ENCODE results near the gene GYG2.
A peak's percentile ranks its signal among the peaks of the same experiment; 100 is the strongest.
"Not testable (repeated sequence)": the region's sequence is repeated elsewhere in the genome, so short reads cannot be mapped to it uniquely, and the experiment has no call there.

Gene GYG2

DNA sequence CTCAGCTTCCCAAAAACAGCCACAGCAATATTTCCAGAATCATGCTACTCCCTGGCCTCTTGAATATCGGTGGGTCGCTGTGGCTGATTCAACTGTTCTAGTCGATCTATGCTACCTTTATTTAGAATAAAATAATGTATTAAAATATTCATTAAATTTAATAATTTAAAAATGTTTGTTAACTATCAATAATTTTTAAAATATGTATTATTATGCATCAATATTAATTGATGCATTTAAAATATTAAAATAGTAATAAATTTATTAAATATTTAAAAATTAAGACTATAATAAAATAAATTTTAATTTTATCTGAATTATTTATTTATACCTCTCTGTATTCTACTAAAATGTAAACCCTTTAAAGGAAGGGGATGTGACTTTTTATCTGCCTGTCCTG is 81.4 kb downstream of the GYG2 start:
- DNase-seq = no peak

DNA sequence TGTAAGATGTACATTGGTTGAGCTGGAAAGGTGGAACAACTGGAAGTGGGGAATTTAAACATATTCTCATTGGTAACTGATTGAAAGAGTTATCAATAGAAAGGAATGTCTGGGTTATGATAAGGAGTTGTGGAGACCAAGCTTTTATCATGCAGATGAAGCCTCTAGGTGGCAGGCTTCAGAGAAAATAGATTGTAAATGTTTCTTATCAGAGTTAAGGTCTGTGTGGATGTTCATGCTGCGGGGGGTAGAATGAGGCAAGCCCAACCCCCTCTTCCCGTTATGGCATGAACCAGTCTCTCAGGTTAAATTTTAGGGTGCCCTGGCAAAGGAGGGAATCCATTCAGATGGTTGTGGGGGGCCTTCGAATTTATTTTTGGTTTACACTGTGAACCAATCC is 84.4 kb downstream of the GYG2 start:
- no peak for DNase-seq

DNA sequence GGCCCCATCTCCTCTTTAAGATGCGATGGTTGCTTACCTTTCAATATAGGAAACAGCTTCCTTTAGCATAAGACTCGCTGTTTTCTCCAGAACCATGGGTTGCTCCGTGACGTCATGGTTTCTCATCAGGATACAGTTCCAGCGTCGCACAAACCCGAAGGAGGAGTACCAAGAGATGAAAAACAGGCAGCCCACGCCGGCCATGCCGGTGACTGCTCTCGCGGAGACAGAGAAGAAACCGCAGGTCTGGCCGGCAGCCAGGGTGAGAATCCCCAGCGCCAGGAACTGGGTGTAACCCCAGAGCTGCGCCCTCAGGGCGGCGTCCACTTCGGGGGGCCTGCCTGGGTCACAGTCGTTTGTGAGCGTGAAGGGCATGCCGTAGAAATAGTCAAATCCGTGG is 89.0 kb downstream of the GYG2 start:
- DNase-seq = no peak

DNA sequence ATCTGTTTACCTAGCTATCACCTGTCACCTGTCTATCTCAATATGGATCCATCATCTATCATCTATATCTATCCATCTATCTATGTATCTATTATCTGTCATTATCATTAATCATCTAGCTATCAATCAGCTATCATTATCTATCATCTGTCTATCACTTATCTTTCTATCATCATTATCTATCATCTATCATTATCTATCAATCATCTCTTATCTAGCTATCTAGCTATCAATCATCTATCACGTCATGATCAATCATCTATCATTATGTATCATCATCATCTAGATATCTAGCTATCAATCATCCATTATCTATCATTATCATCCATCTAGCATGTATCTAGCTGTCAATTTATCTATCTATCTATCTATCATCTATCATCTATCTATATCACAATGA is 92.5 kb downstream of the GYG2 start:
- no peak for DNase-seq

DNA sequence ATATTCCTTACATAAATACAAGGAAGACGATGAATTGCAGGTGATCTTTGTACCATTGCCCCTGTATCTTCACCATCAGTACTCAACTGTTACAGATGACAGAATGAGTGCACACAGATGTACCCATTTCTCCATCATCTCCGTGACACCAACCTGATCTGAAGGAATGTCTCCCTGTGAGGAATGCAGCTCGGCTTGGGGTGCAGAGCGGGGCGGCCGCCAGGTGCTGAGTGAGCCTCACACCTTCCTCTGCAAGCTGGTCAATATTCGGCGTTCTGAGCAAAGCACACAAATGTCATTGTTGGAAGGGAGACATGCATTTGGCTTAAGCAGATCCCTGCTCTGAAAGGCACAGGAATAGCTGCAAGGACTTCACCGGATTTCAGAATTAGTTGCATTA is 93.0 kb downstream of the GYG2 start:
- DNase-seq = no peak

DNA sequence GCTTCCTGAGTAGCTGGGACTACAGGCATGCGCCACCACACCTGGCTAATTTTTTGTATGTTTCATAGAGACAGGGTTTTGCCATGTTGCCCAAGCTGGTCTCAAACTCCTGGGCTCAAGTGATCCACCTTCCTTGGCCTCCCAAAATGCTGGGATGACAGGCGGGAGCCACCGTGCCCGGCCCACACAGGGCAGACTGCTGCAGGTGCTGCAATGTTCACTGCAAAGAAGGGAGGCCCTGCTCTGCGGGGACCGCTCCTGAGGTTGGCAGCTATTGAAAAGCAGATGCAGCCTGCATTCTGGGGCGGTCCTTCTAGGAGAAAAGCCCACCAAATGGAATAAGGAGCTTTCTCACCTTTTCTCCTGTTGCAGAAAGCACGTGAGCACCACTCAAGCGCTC is 95.4 kb downstream of the GYG2 start:
- no peak for DNase-seq

DNA sequence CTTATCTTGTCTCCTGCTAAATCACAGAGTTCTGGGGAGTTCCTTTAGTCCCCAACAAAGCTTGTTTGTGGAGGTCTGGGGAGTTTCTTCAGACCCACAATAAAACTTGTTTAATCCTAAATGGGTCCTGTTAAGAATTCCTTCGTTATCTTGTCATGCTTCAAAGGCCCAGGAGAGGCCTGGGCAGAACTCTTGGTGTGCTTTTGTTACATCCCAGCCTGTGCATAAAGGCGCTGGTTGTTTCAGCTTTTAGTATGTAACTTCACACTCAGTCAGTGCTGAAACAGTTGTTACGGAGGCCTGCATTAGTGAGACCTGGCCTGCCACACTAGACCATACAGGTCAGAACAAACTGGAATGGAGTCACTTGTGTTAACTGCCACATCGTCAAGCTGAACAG is 97.5 kb downstream of the GYG2 start:
- DNase-seq = not testable (repeated sequence)

DNA sequence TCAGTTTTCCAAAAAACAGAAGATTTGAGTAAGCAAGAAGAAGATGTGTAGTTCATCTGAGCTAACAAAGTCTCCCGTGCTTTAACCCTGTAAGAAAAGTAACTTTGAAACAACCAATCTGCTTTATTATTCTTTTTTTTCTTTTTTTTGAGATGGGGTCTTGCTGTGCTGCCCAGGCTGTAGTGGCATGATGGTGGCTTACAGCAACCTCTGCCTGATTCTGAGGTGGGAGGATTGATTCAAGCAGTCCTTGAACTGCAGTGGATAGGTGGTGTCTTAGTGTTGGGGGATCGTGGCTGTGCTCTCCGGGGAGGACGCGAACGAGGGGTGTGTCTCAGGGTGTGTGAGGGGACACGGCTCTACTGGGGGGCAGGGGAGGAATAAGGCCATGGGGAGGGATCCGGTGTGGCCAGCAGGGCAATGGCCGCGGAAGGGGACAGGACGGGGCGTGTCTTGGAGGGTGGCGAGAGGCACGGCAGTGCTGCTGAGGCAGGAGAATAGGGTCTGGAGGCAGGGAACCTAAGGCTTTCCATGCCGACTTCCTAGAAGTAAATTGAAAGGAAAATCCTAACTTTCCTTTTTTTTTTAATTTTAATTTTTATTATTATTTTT is 98.0 kb downstream of the GYG2 start:
- no peak for DNase-seq

DNA sequence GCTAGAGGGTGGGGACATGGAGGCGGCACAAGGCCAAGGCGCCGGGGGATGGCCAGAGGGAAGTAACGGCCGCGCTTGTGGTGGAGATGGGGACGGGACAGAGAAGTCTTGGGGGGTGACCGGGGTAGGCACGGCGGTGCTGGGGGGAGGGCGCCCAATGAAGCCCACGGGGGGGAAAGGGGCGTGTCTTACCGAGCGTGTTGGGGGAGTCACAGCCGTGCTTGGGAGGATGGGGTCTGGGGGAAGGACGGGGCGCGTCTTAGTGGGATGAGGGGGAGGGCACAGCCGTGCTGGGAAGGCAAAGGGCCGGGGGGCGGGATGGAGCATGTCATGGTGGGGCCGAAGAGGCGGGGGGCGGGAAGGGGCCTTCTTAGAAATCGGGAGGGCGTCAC is 99.5 kb downstream of the GYG2 start:
- no peak for DNase-seq

DNA sequence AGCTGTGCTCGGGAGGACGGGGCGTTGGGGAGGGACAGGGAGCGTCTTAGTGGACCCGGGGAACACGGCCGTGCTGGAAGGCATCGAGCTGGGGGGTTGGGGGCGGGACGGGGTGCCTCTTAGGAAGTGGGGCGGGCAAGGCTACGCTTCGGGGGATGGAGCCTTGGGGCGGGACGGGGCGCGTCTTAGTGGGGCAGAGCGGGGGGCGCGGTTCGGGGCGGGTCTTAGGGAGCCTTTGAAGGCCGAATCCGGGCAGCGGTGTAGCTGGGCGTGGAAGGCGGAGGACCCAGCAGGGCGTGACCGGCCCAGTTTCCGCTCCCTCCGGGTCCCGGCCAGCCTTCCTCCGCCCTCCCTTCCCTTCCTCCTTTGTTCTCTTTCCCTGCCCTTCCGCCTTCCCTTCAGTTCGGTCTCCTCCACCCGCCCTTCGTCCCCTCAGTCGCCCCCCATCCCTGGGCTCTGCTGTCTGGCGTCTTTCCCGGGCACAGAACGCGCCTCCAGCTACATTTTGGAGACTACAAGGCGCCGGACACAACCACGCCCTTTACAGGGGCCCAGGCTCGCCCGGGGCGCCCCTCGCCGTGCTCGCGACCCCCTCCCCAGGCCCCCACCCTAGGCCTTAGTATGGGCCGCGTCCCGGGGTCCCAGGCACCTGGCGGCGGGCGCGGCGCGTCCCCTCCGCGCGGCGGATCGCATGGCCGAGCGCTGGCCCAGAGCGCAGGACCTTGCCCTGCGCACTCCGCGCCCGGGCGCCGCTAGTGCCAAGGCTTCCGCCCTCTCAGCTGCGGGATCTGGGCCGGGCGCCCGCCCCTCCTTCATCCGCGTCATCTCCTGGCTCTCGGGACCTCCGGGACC is 100.1 kb downstream of the GYG2 start, which contains the start of gene ARSD:
Gene ARSD (minus strand): TSS at position 757 of the 852 bp plus-strand sequence. CDS start 64 bp downstream, at position 693.
- DNase-seq = peak; percentile 55

DNA sequence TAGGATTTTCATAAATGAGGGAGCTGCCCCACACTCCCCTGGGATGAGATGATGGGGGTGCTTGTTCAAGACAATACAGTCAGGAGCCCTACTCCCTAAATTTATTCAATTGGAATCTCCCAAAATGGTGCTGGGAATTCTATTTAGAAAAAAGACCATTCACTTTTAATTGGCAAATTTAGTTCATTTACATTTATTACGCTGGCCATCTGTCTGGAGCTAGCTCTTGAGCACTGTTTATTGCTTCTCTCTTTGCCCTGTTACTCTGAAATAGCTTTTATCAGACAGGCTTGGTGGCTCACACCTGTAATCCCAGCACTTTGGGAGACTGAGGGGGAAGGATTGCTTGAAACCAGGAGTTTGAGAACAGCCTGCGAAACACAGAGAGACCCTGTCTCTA is 102.4 kb downstream of the GYG2 start:
- DNase-seq = no peak

DNA sequence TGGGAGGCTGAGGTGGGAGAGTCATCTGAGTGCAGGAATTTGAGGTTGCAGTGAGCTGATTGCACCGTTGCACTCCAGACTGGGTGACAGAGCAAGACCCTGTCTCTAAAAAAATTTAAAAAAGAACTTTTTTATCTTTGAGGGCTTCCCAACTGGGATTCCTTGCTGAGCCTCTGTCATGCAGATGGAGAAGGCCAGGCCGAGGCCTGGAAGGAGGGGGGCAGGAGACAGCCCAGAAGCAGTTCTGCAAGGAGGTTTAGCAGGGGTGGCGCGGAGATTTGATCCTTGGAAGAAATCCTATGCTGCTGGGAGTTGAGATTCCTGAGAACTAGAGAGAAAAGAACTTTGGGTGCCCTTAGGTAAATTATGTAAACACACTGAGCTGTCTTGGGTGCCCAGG is 102.9 kb downstream of the GYG2 start:
- DNase-seq = no peak

Data from NCI-H526 treated with DMSO at 0.1 percent for 48 hours (cell line).